GM12878 (cell line): Measurements from ENCODE around the gene DDX11. TPM values are rescaled to one million over a fixed set of nuclear protein-coding genes. Genes with fewer than 3 reads are reported as not detected.

Experiments
- ATAC-seq: fragments of 200-7000 bp; cut with Tn5 transposase; 3 replicates; pipeline ENCODE4 v1.9.1; 2020; ENCODE audit warnings: mild to moderate bottlenecking, moderate library complexity
- BruUV-seq: library from RNA; stranded (reverse); fragments of 400-500 nt; replicated peaks from 2 replicates; lab custom pipeline; 2021; lab: Mats Ljungman, UMichigan
- CTCF ChIA-PET: fragments of 300-600 bp; sonication (Branson Sonifier 250); formaldehyde crosslinking; extraction: SDS; loops from one replicate; lab custom pipeline; 2021; ENCODE audit warnings: inconsistent platforms; lab: Yijun Ruan, JAX
- POLR2A ChIA-PET: fragments of 350-600 bp; formaldehyde crosslinking; extraction: SDS; loops from one replicate; lab custom pipeline; 2021; ENCODE audit warnings: inconsistent platforms; lab: Charles Lee
- RAD21 ChIA-PET: fragments of 300-600 bp; sonication (Branson Sonifier 250); formaldehyde crosslinking; loops from one replicate; lab custom pipeline; 2023; ENCODE audit warnings: antibody characterized with exemption; ENCODE audit not compliant: unreplicated experiment; lab: Charles Lee
- SMC1A ChIA-PET: fragments of 300-600 bp; sonication (Branson Sonifier 250); formaldehyde crosslinking; loops from one replicate; lab custom pipeline; 2023; ENCODE audit not compliant: unreplicated experiment, uncharacterized antibody; lab: Charles Lee
- DNase-seq: peaks from one replicate; pipeline ENCODE4 v3.0.0-alpha.2; 2011; ENCODE audit warnings: low read depth, low spot score
- FAIRE-seq: peaks from 3 replicates; lab custom pipeline; 2011; peaks lifted over from hg19 to GRCh38; lab: Jason Lieb, UNC
- H2AFZ ChIP-seq: 2 replicates; pipeline ENCODE4 v1.6.0; 2011; ENCODE audit warnings: low read depth, low read length, control low read depth; ENCODE audit not compliant: control insufficient read depth
- H3K27ac ChIP-seq: 2 replicates; pipeline ENCODE4 v1.5.1; 2011; ENCODE audit warnings: control low read depth; ENCODE audit not compliant: control insufficient read depth, insufficient read depth
- H3K27me3 ChIP-seq, 2 experiments: replicated peaks in 1 of 2; 2 replicates each; pipeline versions ENCODE4 v1.6.0 to v1.6.1; 2011; ENCODE audit warnings: low read length in 1 of 2; ENCODE audit not compliant: control insufficient read depth in 2 of 2, insufficient read depth in 2 of 2
- H3K36me3 ChIP-seq, 2 experiments: 2 replicates each; pipeline ENCODE4 v1.5.1; 2011; ENCODE audit warnings: low read length in 1 of 2; ENCODE audit not compliant: control insufficient read depth in 2 of 2, insufficient read depth in 2 of 2
- H3K4me1 ChIP-seq: 2 replicates; pipeline ENCODE4 v1.6.1; 2011; ENCODE audit warnings: mild to moderate bottlenecking, low read length, moderate library complexity, mixed read lengths; ENCODE audit not compliant: control insufficient read depth, insufficient read depth
- H3K4me2 ChIP-seq: 2 replicates; pipeline ENCODE4 v1.6.0; 2011; ENCODE audit warnings: control low read depth; ENCODE audit not compliant: control insufficient read depth, insufficient read depth
- H3K4me3 ChIP-seq: fragments of 200-600 bp; sonication (generic); 2 replicates; pipeline ENCODE4 v1.5.1; 2016
- H3K79me2 ChIP-seq: 2 replicates; pipeline ENCODE4 v1.6.0; 2011; ENCODE audit warnings: low read length; ENCODE audit not compliant: control insufficient read depth, insufficient read depth
- H3K9ac ChIP-seq: 2 replicates; pipeline ENCODE4 v1.8.0; 2011; ENCODE audit warnings: low read length, control low read depth, mixed read lengths; ENCODE audit not compliant: control insufficient read depth, insufficient read depth
- H3K9me3 ChIP-seq: replicated peaks from 3 replicates; pipeline ENCODE4 v1.5.1; 2011; ENCODE audit warnings: mild to moderate bottlenecking, low read length; ENCODE audit not compliant: control insufficient read depth, insufficient read depth
- H4K20me1 ChIP-seq: 2 replicates; pipeline ENCODE4 v1.6.0; 2011; ENCODE audit not compliant: control insufficient read depth, insufficient read depth
- BACH1 ChIP-seq: fragments of 450-650 bp; IDR thresholded peaks from 2 replicates; pipeline ENCODE4 v1.6.1; 2017; ENCODE audit warnings: mild to moderate bottlenecking, borderline replicate concordance
- EZH2 ChIP-seq: IDR thresholded peaks from 2 replicates; pipeline ENCODE4 v1.6.1; 2012; ENCODE audit warnings: low read depth, mild to moderate bottlenecking, control low read depth, inconsistent platforms, low read length, borderline replicate concordance; ENCODE audit not compliant: control insufficient read depth
- IKZF1 ChIP-seq: fragments of 450-650 bp; conservative IDR thresholded peaks from 2 replicates; pipeline ENCODE4 v1.6.1; 2017; ENCODE audit warnings: antibody characterized with exemption, mild to moderate bottlenecking
- IKZF2 ChIP-seq, 2 experiments: fragments of 450-650 bp; IDR thresholded peaks; 2 replicates each; pipeline ENCODE4 v1.6.1; 2017; ENCODE audit warnings: mild to moderate bottlenecking in 2 of 2, moderate library complexity in 2 of 2
- NR2C1 ChIP-seq: fragments of 450-650 bp; IDR thresholded peaks from 2 replicates; pipeline ENCODE4 v1.6.1; 2017; ENCODE audit warnings: antibody characterized with exemption, mild to moderate bottlenecking, moderate library complexity
- RCOR1 ChIP-seq: conservative IDR thresholded peaks from 2 replicates; pipeline ENCODE4 v1.6.1; 2012; ENCODE audit warnings: low read depth, low read length, improper control_type of control experiment
- SREBF2 ChIP-seq: IDR thresholded peaks from 2 replicates; pipeline ENCODE4 v1.6.1; 2012; ENCODE audit warnings: mild to moderate bottlenecking, low read length
- STAT1 ChIP-seq: fragments of 450-650 bp; conservative IDR thresholded peaks from 2 replicates; pipeline ENCODE4 v1.6.1; 2014; ENCODE audit warnings: antibody characterized with exemption, mild to moderate bottlenecking
- SUZ12 ChIP-seq: fragments of 200-600 bp; sonication (generic); IDR thresholded peaks from one replicate; pipeline ENCODE4 v1.6.1; 2018; ENCODE audit warnings: antibody characterized with exemption, mild to moderate bottlenecking; ENCODE audit not compliant: unreplicated experiment
- YY1 ChIP-seq: IDR thresholded peaks from 2 replicates; pipeline ENCODE4 v1.6.1; 2011; ENCODE audit warnings: low read depth, mild to moderate bottlenecking, low read length
- ZNF384 ChIP-seq: IDR thresholded peaks from 2 replicates; pipeline ENCODE4 v1.6.1; 2012; ENCODE audit warnings: low read depth, mild to moderate bottlenecking, low read length, improper control_type of control experiment, borderline replicate concordance
- ZNF622 ChIP-seq: fragments of 450-650 bp; IDR thresholded peaks from 2 replicates; pipeline ENCODE4 v1.6.1; 2017; ENCODE audit warnings: mild to moderate bottlenecking, inconsistent platforms
- ZZZ3 ChIP-seq: IDR thresholded peaks from 2 replicates; pipeline ENCODE4 v1.6.1; 2011; ENCODE audit warnings: low read depth; ENCODE audit not compliant: control insufficient read depth, insufficient read length
- WGBS: methylation state at CpG from one replicate; pipeline ENCODE4 v1.1.6; 2016; ENCODE audit warnings: low lambda C conversion rate; ENCODE audit not compliant: insufficient replicate concordance, insufficient coverage; ENCODE audit errors: missing lambda C conversion rate; 5-methylcytosine and 5-hydroxymethylcytosine counted together
- in situ Hi-C: fragments of 300-500 bp; cut with MboI; formaldehyde crosslinking; loops from 9 replicates; pipeline ENCODE4 v1.14.3; 2018; ENCODE audit warnings: mixed read lengths
- intact Hi-C: fragments of 100-400 bp; cut with micrococcal nuclease; formaldehyde crosslinking; loops from one replicate; pipeline ENCODE4 v1.14.2; 2022; ENCODE audit not compliant: unreplicated experiment
- polyA plus RNA-seq, 11 experiments: library from polyadenylated mRNA; depleted of rRNA in 4 of 11; unstranded in 6 of 11; stranded (reverse) in 5 of 11; fragments of >200 nt; fragmentation: Nextera tagmentation in 4 of 11; fragmentation: Illumina TruSeq in 1 of 11; extraction: Ambion mirVana in 4 of 11; extraction: Trizol in 1 of 11; gene quantifications; 1 replicate in 1 of 11; 2 replicates in 10 of 11; pipeline versions ENCODE4 v1.2.1 to v1.2.3, GENCODE V29; 2011 to 2016; ENCODE audit warnings: inconsistent platforms in 2 of 11, missing spikeins in 2 of 11, low read depth in 1 of 11
- total RNA-seq, 4 experiments: library from RNA; depleted of rRNA in 3 of 4; stranded (reverse); fragments of >200 nt in 3 of 4; fragmentation: Illumina TruSeq in 1 of 4; extraction: Trizol in 1 of 4; gene quantifications; 2 replicates each; pipeline versions ENCODE4 v1.2.1 to v1.2.3, GENCODE V29; 2013 to 2021
- TF ChIP-seq, protein P1 (sequence below): fragments of 450-650 bp; IDR thresholded peaks from 2 replicates; pipeline ENCODE4 v1.6.1; 2016; ENCODE audit warnings: mild to moderate bottlenecking, moderate library complexity, borderline replicate concordance

The DDX11 gene
- total and polyA plus RNA-seq, 10 of the 15 experiments (the other 5 are each of a cell fraction or from before 2014, with no cell fraction given), result 3.8 to 94.2 (median 46.3) TPM

DNA sequence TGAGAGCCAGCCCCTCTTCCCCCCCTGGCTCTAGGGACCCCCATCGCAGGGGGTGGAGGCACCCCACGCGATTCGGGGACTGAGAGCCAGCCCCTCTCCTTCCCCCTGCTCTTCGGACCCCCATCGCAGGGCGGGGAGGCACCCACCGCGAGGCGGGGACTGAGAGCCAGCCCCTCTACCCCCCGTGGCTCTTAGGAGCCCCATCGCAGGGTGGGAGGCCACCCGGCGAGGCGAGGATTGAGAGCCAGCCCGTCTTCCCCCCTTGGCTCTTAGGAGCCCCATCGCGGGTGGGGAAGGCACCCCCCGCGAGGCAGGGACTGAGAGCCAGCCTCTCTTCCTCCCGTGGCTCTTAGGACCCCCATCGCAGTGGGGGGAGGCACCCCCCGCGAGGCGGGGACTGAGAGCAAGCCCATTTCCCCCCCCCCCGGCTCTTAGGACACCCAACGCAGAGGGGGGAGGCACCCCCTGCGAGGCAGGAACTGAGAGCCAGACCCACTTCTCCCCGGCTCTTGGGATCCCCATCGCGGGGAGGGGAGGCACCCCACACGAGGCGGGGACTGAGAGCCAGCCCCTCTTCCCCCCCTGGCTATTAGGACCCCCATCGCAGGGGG, 45.6 kb downstream of the DDX11 start:
- in situ Hi-C loops, result loop anchor here (5.0 kb wide), 1 partner anchor 118 kb away; no protein-coding TSS in a partner anchor

More for the DNA sequence above, 45.6 kb downstream of the DDX11 start:
- DNase-seq (no peak), FAIRE-seq (no peak), ATAC-seq (no peak; the same call in 2 of the 3 replicates)
- H3K4me1 ChIP-seq, result peaks cover 3% of the 10 kb centered on the region
- ChIA-PET RAD21 (no interaction called here), CTCF (no interaction called here), SMC1A (no interaction called here), POLR2A (no interaction called here)
- H3K9me3 ChIP-seq, result no peaks in the 10 kb centered on the region
- H3K27ac ChIP-seq, result no peak overlapping the region
- H4K20me1 ChIP-seq, result no peaks in the 10 kb centered on the region
- no peaks in the 10 kb centered on the region for H3K36me3 ChIP-seq
- no peaks in the 10 kb centered on the region for H3K79me2 ChIP-seq
- no peak overlapping the region for H3K4me2 ChIP-seq
- whole genome bisulfite sequencing, result 34% methylated on average over 31 of the region's 34 CpGs
- no peaks in the 10 kb centered on the region; a peak in 1 of 4 replicates for H3K27me3 ChIP-seq
- BruUV-seq, result no TSS peak
- TF ChIP-seq ZNF384, result no peak
- no peak for TF ChIP-seq EZH2
- no peak for TF ChIP-seq RCOR1
- TF ChIP-seq STAT1, result no peak
- TF ChIP-seq NR2C1, result no peak
- no peak for TF ChIP-seq IKZF2 (IDR thresholded peaks at IDR 0.05)
- TF ChIP-seq IKZF1, result no peak
- no peak for TF ChIP-seq ZNF622
- TF ChIP-seq, protein P1, sequence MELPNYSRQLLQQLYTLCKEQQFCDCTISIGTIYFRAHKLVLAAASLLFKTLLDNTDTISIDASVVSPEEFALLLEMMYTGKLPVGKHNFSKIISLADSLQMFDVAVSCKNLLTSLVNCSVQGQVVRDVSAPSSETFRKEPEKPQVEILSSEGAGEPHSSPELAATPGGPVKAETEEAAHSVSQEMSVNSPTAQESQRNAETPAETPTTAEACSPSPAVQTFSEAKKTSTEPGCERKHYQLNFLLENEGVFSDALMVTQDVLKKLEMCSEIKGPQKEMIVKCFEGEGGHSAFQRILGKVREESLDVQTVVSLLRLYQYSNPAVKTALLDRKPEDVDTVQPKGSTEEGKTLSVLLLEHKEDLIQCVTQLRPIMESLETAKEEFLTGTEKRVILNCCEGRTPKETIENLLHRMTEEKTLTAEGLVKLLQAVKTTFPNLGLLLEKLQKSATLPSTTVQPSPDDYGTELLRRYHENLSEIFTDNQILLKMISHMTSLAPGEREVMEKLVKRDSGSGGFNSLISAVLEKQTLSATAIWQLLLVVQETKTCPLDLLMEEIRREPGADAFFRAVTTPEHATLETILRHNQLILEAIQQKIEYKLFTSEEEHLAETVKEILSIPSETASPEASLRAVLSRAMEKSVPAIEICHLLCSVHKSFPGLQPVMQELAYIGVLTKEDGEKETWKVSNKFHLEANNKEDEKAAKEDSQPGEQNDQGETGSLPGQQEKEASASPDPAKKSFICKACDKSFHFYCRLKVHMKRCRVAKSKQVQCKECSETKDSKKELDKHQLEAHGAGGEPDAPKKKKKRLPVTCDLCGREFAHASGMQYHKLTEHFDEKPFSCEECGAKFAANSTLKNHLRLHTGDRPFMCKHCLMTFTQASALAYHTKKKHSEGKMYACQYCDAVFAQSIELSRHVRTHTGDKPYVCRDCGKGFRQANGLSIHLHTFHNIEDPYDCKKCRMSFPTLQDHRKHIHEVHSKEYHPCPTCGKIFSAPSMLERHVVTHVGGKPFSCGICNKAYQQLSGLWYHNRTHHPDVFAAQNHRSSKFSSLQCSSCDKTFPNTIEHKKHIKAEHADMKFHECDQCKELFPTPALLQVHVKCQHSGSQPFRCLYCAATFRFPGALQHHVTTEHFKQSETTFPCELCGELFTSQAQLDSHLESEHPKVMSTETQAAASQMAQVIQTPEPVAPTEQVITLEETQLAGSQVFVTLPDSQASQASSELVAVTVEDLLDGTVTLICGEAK, result no peak
- no peak for TF ChIP-seq SUZ12
- no peak for TF ChIP-seq SREBF2
- TF ChIP-seq ZZZ3, result no peak
- no peak for TF ChIP-seq BACH1
- no peak for TF ChIP-seq YY1
- H3K9ac ChIP-seq, result no peak overlapping the region
- H3K4me3 ChIP-seq, result no peak overlapping the region
- H2AFZ ChIP-seq, result no peak overlapping the region
- intact Hi-C loops, result no loop called here
